Pancreas (tissue), 10 donors: Measurements from ENCODE around the gene EGFR. TPM values are rescaled to one million over a fixed set of nuclear protein-coding genes. Genes with fewer than 3 reads are reported as not detected.

Experiments
- ATAC-seq, 4 donors: fragments of 200-7000 bp; cut with Tn5 transposase; one replicate each; pipeline versions ENCODE4 v1.8.0 to v1.9.1; 2020; ENCODE audit warnings: mild to moderate bottlenecking in 4 of 4, moderate library complexity in 4 of 4
- DNase-seq, 6 donors: peaks; one replicate each; pipeline ENCODE4 v3.0.0-alpha.2; 2020
- FAIRE-seq: peaks from 2 replicates; lab custom pipeline; 2012; peaks lifted over from hg19 to GRCh38; lab: Jason Lieb, UNC
- H3K27ac ChIP-seq, 4 donors: fragments of 200-600 bp; sonication (generic); 1 replicate in 3 of 4; 2 replicates in 1 of 4; pipeline versions ENCODE4 v1.5.0 to v1.8.0; 2020
- H3K27me3 ChIP-seq, 4 donors: fragments of 200-600 bp; one replicate each; pipeline ENCODE4 v1.8.0; 2021
- H3K36me3 ChIP-seq, 3 donors: fragments of 200-600 bp; sonication (generic) in 1 of 3; one replicate each; pipeline versions ENCODE4 v1.5.0 to v1.8.0; 2020 to 2021
- H3K4me1 ChIP-seq, 3 donors: fragments of 200-600 bp; one replicate each; pipeline ENCODE4 v1.8.0; 2021
- H3K4me3 ChIP-seq, 4 donors: fragments of 200-600 bp; sonication (generic) in 2 of 4; one replicate each; pipeline versions ENCODE4 v1.5.0 to v1.8.0; 2020 to 2021
- H3K9me3 ChIP-seq, 4 donors: fragments of 200-600 bp; one replicate each; pipeline ENCODE4 v1.8.0; 2021
- WGBS, 2 donors: extraction: QIAGEN DNeasy Blood & Tissue Kit; methylation state at CpG; one replicate each; pipeline ENCODE4 v1.1.7; 2013; 5-methylcytosine and 5-hydroxymethylcytosine counted together
- intact Hi-C, 3 donors: fragments of 100-400 bp; cut with DNase I; formaldehyde crosslinking; loops; one replicate each; pipeline versions ENCODE4 v1.11.1 to v1.14.2; 2022
- polyA plus RNA-seq, 2 donors: library from polyadenylated mRNA; stranded (reverse); fragments of 200-250 nt; gene quantifications; one replicate each; pipeline ENCODE4 v1.2.3, GENCODE V29; 2013
- total RNA-seq, 6 donors: library from RNA; stranded (reverse); fragmentation: NEBNext Ultra II Directional in 4 of 6; extraction: Animal tissue kit (Norgen Biotek cat#: 25700) in 4 of 6; gene quantifications; one replicate each; pipeline versions ENCODE4 v1.2.1 to v1.2.4, GENCODE V29; 2021 to 2023
- TF ChIP-seq, protein P1 (sequence below), 4 donors: fragments of 200-600 bp; sonication (generic) in 3 of 4; IDR thresholded peaks; one replicate each; pipeline versions ENCODE4 v1.5.0 to v1.8.0; 2021; ENCODE audit warnings: antibody characterized with exemption in 4 of 4
- donor health status: healthy with polysubstance abuse.
- donor health status: DM: no; HTN: no; CAD: no; lungs with moderate emphysema.
- donor health status: DM: no; HTN: no; CAD: no.
- donor health status: control.
- donor health status: control.
- donor health status: Bipolar disorder and iron deficiency.
- donor health status: DM: yes; HTN: yes; CAD: no.
- donor health status: DM: no; HTN: no; CAD: no.
- donor health status: DM: no; HTN: no; CAD: no.
- donor health status: DM: yes; HTN: yes; CAD: no.

Gene EGFR
- total and polyA plus RNA-seq, 8 donors: 5.5 to 38.8 (median 30.3) TPM

DNA sequence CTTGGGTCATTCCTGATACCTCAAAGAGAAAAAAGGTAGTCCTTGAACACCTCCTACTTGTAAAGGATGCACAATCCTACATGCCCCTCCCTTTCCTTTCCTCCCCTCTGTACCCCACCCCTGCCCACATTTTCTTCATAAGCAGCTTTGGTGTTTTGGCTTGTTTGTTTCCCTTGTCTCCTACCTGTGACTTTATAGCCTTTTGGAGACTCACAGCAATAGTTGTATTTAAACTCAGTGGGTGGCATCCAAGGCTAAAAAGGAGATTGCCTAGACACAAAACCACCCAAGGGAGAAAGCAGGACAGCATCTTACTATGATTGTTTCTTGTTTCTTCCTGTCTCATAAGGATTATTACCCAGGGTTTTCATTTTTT, 63.4 kb downstream of the EGFR start:
- Histone ChIP-seq H3K4me3 (no peak overlapping the region), H3K36me3 (no peaks in the 10 kb centered on the region), H3K9me3 (no peaks in the 10 kb centered on the region), H3K4me1 (peaks cover 19 to 43% (median 38%) of the 10 kb centered on the region in 3 donors), H3K27ac (peak overlapping the region in 2 of 4 donors; percentile 50 to 54), H3K27me3 (no peaks in the 10 kb centered on the region)
- TF ChIP-seq, protein P1, sequence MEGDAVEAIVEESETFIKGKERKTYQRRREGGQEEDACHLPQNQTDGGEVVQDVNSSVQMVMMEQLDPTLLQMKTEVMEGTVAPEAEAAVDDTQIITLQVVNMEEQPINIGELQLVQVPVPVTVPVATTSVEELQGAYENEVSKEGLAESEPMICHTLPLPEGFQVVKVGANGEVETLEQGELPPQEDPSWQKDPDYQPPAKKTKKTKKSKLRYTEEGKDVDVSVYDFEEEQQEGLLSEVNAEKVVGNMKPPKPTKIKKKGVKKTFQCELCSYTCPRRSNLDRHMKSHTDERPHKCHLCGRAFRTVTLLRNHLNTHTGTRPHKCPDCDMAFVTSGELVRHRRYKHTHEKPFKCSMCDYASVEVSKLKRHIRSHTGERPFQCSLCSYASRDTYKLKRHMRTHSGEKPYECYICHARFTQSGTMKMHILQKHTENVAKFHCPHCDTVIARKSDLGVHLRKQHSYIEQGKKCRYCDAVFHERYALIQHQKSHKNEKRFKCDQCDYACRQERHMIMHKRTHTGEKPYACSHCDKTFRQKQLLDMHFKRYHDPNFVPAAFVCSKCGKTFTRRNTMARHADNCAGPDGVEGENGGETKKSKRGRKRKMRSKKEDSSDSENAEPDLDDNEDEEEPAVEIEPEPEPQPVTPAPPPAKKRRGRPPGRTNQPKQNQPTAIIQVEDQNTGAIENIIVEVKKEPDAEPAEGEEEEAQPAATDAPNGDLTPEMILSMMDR (IDR thresholded peaks at IDR 0.05): no peak
- ATAC-seq (no peak), FAIRE-seq (no peak), DNase-seq (no peak)
- intact Hi-C loops: loop anchor here in 1 of 3 donors (10.0 kb wide), 1 partner anchor 57 kb away; no protein-coding TSS in a partner anchor

DNA sequence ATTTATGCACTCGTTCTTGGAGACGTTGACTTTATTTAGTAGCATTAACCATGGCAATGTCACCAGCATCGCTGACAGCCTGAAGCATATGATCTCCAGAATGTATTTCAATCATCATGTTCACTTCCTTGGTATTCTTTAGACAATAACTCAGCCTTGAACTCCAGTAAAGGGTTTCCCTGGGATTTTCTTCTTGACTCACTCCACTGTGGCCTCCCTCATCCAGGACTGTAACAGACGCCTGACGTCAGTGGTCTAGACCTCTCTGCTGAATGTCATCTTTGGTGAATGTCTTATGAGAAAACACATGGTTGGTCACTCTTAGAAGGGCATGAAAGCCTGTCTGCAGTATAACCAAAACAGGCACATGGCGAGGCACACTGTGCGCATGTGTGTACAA, 64.4 kb downstream of the EGFR start:
- Histone ChIP-seq H3K4me1 (peaks cover 19 to 51% (median 39%) of the 10 kb centered on the region in 3 donors), H3K27ac (no peak overlapping the region), H3K27me3 (no peaks in the 10 kb centered on the region), H3K4me3 (no peak overlapping the region), H3K9me3 (no peaks in the 10 kb centered on the region), H3K36me3 (no peaks in the 10 kb centered on the region)
- intact Hi-C loops: loop anchor here in 1 of 3 donors (10.0 kb wide), 1 partner anchor 58 kb away; no protein-coding TSS in a partner anchor
- TF ChIP-seq, protein P1 (IDR thresholded peaks at IDR 0.05): no peak
- ATAC-seq: no peak
- no peak for DNase-seq
- FAIRE-seq: no peak
- WGBS, 2 donors: 90 to 93% methylated on average over 7 of the region's 7 CpGs

DNA sequence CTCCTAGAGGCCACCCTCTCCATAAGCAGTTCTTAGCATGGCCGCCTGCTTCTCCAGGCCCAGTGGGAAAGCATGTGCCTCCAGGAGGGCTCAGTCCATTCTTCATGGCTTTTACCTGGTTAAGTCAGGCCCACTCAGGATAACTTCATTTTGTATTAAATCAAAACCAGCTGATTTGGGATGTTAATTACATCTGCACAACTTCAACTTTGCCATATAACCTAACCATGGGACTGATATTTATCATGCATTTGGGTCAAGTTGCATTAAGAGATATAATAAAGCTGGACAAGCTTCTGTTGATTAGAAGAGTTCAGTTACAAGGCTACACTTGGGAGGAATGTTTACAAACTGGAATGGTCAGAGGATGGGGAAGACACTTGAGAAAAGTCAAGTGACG, 65.5 kb downstream of the EGFR start:
- ATAC-seq: no peak
- H3K36me3 ChIP-seq: no peaks in the 10 kb centered on the region
- TF ChIP-seq, protein P1 (IDR thresholded peaks at IDR 0.05): no peak
- H3K27me3 ChIP-seq: no peaks in the 10 kb centered on the region
- no peak overlapping the region for H3K4me3 ChIP-seq
- H3K27ac ChIP-seq: no peak overlapping the region
- intact Hi-C loops: loop anchor here in 1 of 3 donors (10.0 kb wide), 1 partner anchor 60 kb away; no protein-coding TSS in a partner anchor
- WGBS, 2 donors: 97% methylated on average over 2 of the region's 2 CpGs
- H3K4me1 ChIP-seq: peaks cover 19 to 52% (median 39%) of the 10 kb centered on the region in 3 donors
- no peak for DNase-seq
- no peak for FAIRE-seq
- H3K9me3 ChIP-seq: no peaks in the 10 kb centered on the region

DNA sequence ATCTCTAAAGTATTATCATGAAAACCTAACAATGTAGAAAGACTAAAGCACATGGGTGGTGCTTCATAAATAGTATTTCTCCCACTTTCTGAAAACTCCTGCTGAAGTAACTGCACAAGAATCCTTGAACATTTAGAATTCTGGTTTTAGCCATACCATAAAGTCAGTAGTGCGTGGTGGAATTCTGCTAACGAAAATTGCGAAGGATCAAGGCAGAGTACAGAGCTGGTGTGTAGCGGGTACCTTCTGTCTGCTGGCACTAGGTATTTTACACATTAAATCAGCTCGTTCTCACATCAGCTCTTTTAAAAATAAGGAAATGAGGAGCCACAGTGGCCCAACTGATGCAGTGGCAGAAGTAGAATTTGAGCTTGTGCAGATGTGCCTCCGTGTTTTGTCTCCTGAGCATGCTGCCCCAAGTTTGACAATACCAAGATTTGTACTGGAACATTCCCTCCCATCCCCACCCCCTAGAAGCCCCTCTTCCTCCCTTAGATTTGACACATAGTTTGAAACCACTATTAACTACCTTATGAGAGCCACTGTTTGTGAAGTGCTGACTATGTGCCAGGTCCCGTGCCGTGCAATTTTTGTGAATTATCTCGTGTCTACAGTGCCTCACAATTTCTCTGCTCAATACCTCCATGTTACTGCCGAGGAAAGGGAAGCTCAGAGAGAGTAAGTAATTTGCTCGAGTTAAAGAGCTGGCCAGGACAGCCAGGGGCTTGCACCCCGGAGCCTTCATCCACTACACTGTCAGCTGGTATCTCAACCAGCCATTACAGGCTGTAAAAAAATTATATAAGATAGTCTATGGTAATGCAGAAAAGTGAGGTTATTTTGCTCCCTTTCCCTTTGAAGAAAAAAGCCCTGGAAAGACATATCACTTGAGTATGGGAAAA, 66.9 kb downstream of the EGFR start:
- ATAC-seq: peak in 2 of 4 donors; percentile 17 to 47
- Histone ChIP-seq H3K36me3 (no peaks in the 10 kb centered on the region), H3K27me3 (no peaks in the 10 kb centered on the region), H3K4me3 (peak overlapping the region in 1 of 4 donors; percentile 19), H3K4me1 (peaks cover 19 to 45% (median 38%) of the 10 kb centered on the region in 3 donors), H3K27ac (peak overlapping the region in 3 of 4 donors; percentile 66 to 83 (median 75)), H3K9me3 (no peaks in the 10 kb centered on the region)
- TF ChIP-seq, protein P1 (IDR thresholded peaks at IDR 0.05): no peak
- intact Hi-C loops: loop anchor here in 1 of 3 donors (10.0 kb wide), 1 partner anchor 61 kb away; no protein-coding TSS in a partner anchor
- DNase-seq: no peak
- WGBS, 2 donors: 45 to 51% methylated on average over 12 of the region's 12 CpGs
- FAIRE-seq: no peak
